Glomerular visceral epithelial cell (primary cell): Measurements from ENCODE around the gene AKAP6.
"Not testable (repeated sequence)": the region's sequence is repeated elsewhere in the genome, so short reads cannot be mapped to it uniquely, and the experiment has no call there.

ENCODE experiments used
- DNase-seq: peaks from one replicate; pipeline ENCODE4 v3.0.0-alpha.2; 2016; ENCODE audit errors: extremely low spot score

The AKAP6 gene

GRCh38 chr14:32368107-32368506 lies 39.0 kb downstream of the AKAP6 start:
- no peak for DNase-seq

GRCh38 chr14:32370714-32371113 lies 41.6 kb downstream of the AKAP6 start:
- peak; percentile 45 for DNase-seq

GRCh38 chr14:32372154-32372553 lies 43.1 kb downstream of the AKAP6 start:
- peak; percentile 78 for DNase-seq

- DNase-seq, result not testable (repeated sequence)
Observed at GRCh38 chr14:32373174-32373573, 44.1 kb downstream of the AKAP6 start.

- DNase-seq, result no peak
Observed at GRCh38 chr14:32374155-32374554, 45.1 kb downstream of the AKAP6 start.

- no peak for DNase-seq
Observed at GRCh38 chr14:32375663-32376062, 46.6 kb downstream of the AKAP6 start.

GRCh38 chr14:32377046-32377646 lies 48.0 kb downstream of the AKAP6 start:
- no peak for DNase-seq

- DNase-seq, result no peak
Observed at GRCh38 chr14:32378284-32378683, 49.2 kb downstream of the AKAP6 start.

- no peak for DNase-seq
Observed at GRCh38 chr14:32379447-32379846, 50.3 kb downstream of the AKAP6 start.

GRCh38 chr14:32381869-32382268 lies 52.8 kb downstream of the AKAP6 start:
- DNase-seq, result no peak

- DNase-seq, result peak; percentile 21
Observed at GRCh38 chr14:32382704-32383103, 53.6 kb downstream of the AKAP6 start.

GRCh38 chr14:32383364-32384009 lies 54.4 kb downstream of the AKAP6 start:
- no peak for DNase-seq

GRCh38 chr14:32384464-32384863 lies 55.4 kb downstream of the AKAP6 start:
- DNase-seq, result no peak

- not testable (repeated sequence) for DNase-seq
Observed at GRCh38 chr14:32387295-32387694, 58.2 kb downstream of the AKAP6 start.

GRCh38 chr14:32393119-32393518 lies 64.0 kb downstream of the AKAP6 start:
- no peak for DNase-seq

- no peak for DNase-seq
Observed at GRCh38 chr14:32394038-32394437, 64.9 kb downstream of the AKAP6 start.

GRCh38 chr14:32396885-32397284 lies 67.8 kb downstream of the AKAP6 start:
- no peak for DNase-seq

- DNase-seq, result peak; percentile 67
Observed at GRCh38 chr14:32397861-32398640, 69.0 kb downstream of the AKAP6 start.

- DNase-seq, result no peak
Observed at GRCh38 chr14:32399920-32400319, 70.8 kb downstream of the AKAP6 start.

- peak; percentile 74 for DNase-seq
Observed at GRCh38 chr14:32400480-32400879, 71.4 kb downstream of the AKAP6 start.

GRCh38 chr14:32403021-32403420 lies 73.9 kb downstream of the AKAP6 start:
- DNase-seq, result no peak

- peak; percentile 30 for DNase-seq
Observed at GRCh38 chr14:32403688-32404087, 74.6 kb downstream of the AKAP6 start.
